ENCODE measurements around the gene SLC39A11.

The SLC39A11 gene

GRCh38 chr17:72860778-72861177, 231.7 kb downstream of the SLC39A11 start:
- no peak for TF ChIP-seq CTCF (IDR thresholded peaks at IDR 0.05; ENCODE audit: low read depth, low read length, missing control alignments)
- DNase-seq (ENCODE audit: extremely low read depth, low read depth), result no peak
- no peak overlapping the region for H3K4me3 ChIP-seq (replicated peaks; ENCODE audit: low read depth, low read length)

GRCh38 chr17:72858826-72859495, 233.5 kb downstream of the SLC39A11 start:
- no peak overlapping the region for H3K4me3 ChIP-seq (replicated peaks; ENCODE audit: low read depth, low read length)
- no peak for DNase-seq (ENCODE audit: extremely low read depth, low read depth)
- TF ChIP-seq CTCF (IDR thresholded peaks at IDR 0.05; ENCODE audit: low read depth, low read length, missing control alignments), result no peak

- H3K4me3 ChIP-seq (replicated peaks; ENCODE audit: low read depth, low read length), result no peak overlapping the region
- no peak for DNase-seq (ENCODE audit: extremely low read depth, low read depth)
Observed at GRCh38 chr17:72853440-72854415, 238.8 kb downstream of the SLC39A11 start.

GRCh38 chr17:72852277-72852938, 240.1 kb downstream of the SLC39A11 start:
- no peak for DNase-seq (ENCODE audit: extremely low read depth, low read depth)
- no peak overlapping the region for H3K4me3 ChIP-seq (replicated peaks; ENCODE audit: low read depth, low read length)
- TF ChIP-seq CTCF (IDR thresholded peaks at IDR 0.05; ENCODE audit: low read depth, low read length, missing control alignments), result no peak

More at GRCh38 chr17:72853440-72854415, 238.8 kb downstream of the SLC39A11 start:
- TF ChIP-seq CTCF (IDR thresholded peaks at IDR 0.05; ENCODE audit: low read depth, low read length, missing control alignments), result no peak

DNA sequence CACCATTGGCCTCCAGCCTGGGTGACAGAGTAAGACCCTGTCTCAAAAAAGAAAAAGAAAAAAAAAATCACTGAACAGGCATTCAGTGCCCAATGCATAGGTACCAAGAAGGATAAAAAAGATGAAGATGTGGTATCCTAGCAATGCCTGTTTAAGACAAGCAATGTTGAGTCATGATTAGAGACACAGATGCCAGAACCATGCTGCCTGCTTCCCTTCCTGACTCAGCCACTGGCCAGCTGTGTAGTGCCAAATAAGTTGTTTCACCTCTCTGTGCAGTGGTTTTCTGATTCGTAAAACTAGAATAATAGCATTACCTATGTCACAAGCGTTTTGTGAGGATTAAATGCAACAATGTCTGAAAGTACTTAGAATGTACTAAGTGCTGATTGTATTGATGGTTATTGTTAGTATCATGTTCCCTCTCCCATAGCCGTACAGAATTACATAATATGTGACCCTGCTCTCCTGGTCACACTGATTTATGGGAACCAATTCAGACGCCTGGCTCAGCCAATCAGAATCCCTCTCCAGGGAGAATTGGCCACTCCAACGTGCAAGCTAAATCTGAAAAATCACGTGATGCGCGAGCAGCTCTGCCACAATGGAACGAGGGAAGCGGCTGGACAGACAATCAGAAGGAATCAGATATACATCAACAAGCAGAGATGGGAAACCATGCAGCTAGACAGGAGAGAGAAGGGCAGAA, 241.9 kb downstream of the SLC39A11 start:
- TF ChIP-seq CTCF (IDR thresholded peaks at IDR 0.05; ENCODE audit: low read depth, low read length, missing control alignments), result no peak
- no peak for DNase-seq (ENCODE audit: extremely low read depth, low read depth)

DNA sequence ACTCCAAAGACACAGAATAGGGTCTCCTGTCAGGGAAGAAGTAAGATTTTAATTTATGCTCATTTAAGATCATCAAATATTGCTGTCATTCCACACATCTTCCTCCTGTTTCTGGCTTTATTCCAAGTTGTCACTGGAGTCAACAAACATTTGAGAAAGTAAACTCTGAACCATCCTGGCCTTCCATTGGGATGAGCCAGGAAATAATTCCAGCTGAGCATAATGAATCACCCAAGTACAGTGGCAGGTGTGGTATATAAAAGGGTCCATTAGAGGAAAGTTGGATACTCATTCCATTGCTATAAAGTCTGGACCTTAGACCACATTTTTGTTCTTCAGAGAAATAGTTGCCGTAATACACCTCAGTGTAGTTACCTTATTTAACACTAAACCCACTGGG, 246.1 kb downstream of the SLC39A11 start:
- H3K4me3 ChIP-seq (replicated peaks; ENCODE audit: low read depth, low read length), result no peak overlapping the region
- no peak for DNase-seq (ENCODE audit: extremely low read depth, low read depth)
- TF ChIP-seq CTCF (IDR thresholded peaks at IDR 0.05; ENCODE audit: low read depth, low read length, missing control alignments), result no peak

More for the DNA sequence above, 241.9 kb downstream of the SLC39A11 start:
- H3K4me3 ChIP-seq (replicated peaks; ENCODE audit: low read depth, low read length), result no peak overlapping the region
